H9 (cell line): ENCODE data around the gene SUCLG1. TPM values are rescaled to one million over a fixed set of nuclear protein-coding genes. Genes with fewer than 3 reads are reported as not detected.

Source experiments
- DNase-seq: peaks from one replicate; pipeline ENCODE4 v3.0.0-alpha.2; 2017
- H2AFZ ChIP-seq: one replicate; pipeline ENCODE4 v1.6.1; 2013; ENCODE audit warnings: mild to moderate bottlenecking, low read length, control low read depth, moderate library complexity
- H2AK5ac ChIP-seq: 2 replicates; pipeline ENCODE4 v1.6.1; 2013; ENCODE audit warnings: low read length, control low read depth, mixed read lengths; ENCODE audit not compliant: insufficient read length
- H2BK120ac ChIP-seq: one replicate; pipeline ENCODE4 v1.6.1; 2013; ENCODE audit warnings: low read depth, mild to moderate bottlenecking, low read length, control low read depth, inconsistent platforms; ENCODE audit not compliant: poor library complexity, severe bottlenecking
- H2BK12ac ChIP-seq: 2 replicates; pipeline ENCODE4 v1.6.1; 2013; ENCODE audit warnings: low read length, control low read depth, mixed read lengths, low read depth; ENCODE audit not compliant: insufficient read length
- H2BK15ac ChIP-seq: 2 replicates; pipeline ENCODE4 v1.6.1; 2013; ENCODE audit warnings: low read depth, low read length, control low read depth
- H2BK20ac ChIP-seq: one replicate; pipeline ENCODE4 v1.6.1; 2013; ENCODE audit warnings: low read depth, mild to moderate bottlenecking, low read length, control low read depth, inconsistent platforms; ENCODE audit not compliant: poor library complexity, severe bottlenecking
- H2BK5ac ChIP-seq: 2 replicates; pipeline ENCODE4 v1.6.1; 2013; ENCODE audit warnings: low read length, control low read depth, mixed read lengths; ENCODE audit not compliant: insufficient read length
- H3K14ac ChIP-seq: 2 replicates; pipeline ENCODE4 v1.6.1; 2013; ENCODE audit warnings: low read length, control low read depth; ENCODE audit not compliant: insufficient read depth
- H3K18ac ChIP-seq: 2 replicates; pipeline ENCODE4 v1.6.1; 2013; ENCODE audit warnings: low read depth, mild to moderate bottlenecking, mixed read lengths, low read length, control low read depth; ENCODE audit not compliant: insufficient read length
- H3K23ac ChIP-seq: 2 replicates; pipeline ENCODE4 v1.6.1; 2013; ENCODE audit warnings: low read length, control low read depth, mixed read lengths, low read depth; ENCODE audit not compliant: insufficient read length
- H3K23me2 ChIP-seq: 2 replicates; pipeline ENCODE4 v1.6.1; 2013; ENCODE audit warnings: low read depth, mild to moderate bottlenecking, mixed read lengths, low read length, control low read depth; ENCODE audit not compliant: insufficient read length, poor library complexity, severe bottlenecking
- H3K27ac ChIP-seq: 2 replicates; pipeline ENCODE4 v1.5.1; 2013; ENCODE audit warnings: low read length, control low read depth, mixed read lengths, low read depth; ENCODE audit not compliant: insufficient read length
- H3K27me3 ChIP-seq: 2 replicates; pipeline ENCODE4 v1.6.1; 2013; ENCODE audit warnings: low read length, control low read depth, inconsistent platforms; ENCODE audit not compliant: insufficient read depth
- H3K4ac ChIP-seq: 2 replicates; pipeline ENCODE4 v1.6.1; 2013; ENCODE audit warnings: low read depth, mild to moderate bottlenecking, control low read depth, inconsistent platforms, low read length, moderate library complexity
- H3K4me1 ChIP-seq: 2 replicates; pipeline ENCODE4 v1.6.1; 2013; ENCODE audit warnings: low read length, control low read depth, inconsistent platforms; ENCODE audit not compliant: insufficient read depth
- H3K4me2 ChIP-seq: 2 replicates; pipeline ENCODE4 v1.6.1; 2013; ENCODE audit warnings: low read length, control low read depth, mixed read lengths; ENCODE audit not compliant: insufficient read length, insufficient read depth
- H3K56ac ChIP-seq: 2 replicates; pipeline ENCODE4 v1.6.1; 2013; ENCODE audit warnings: low read depth, mild to moderate bottlenecking, mixed read lengths, low read length, control low read depth; ENCODE audit not compliant: insufficient read length
- H3K79me1 ChIP-seq: 2 replicates; pipeline ENCODE4 v1.6.1; 2013; ENCODE audit warnings: low read depth, mild to moderate bottlenecking, moderate library complexity, low read length, control low read depth, inconsistent platforms; ENCODE audit not compliant: insufficient read depth, poor library complexity, severe bottlenecking
- H3K79me2 ChIP-seq: 2 replicates; pipeline ENCODE4 v1.6.1; 2013; ENCODE audit warnings: low read length, control low read depth, inconsistent platforms; ENCODE audit not compliant: insufficient read depth
- H3K9ac ChIP-seq: 2 replicates; pipeline ENCODE4 v1.6.1; 2013; ENCODE audit warnings: low read length, control low read depth, mixed read lengths; ENCODE audit not compliant: insufficient read length; ENCODE audit errors: extremely low read depth
- H3K9me3 ChIP-seq: one replicate; pipeline ENCODE4 v1.6.1; 2013; ENCODE audit warnings: low read depth, low read length, inconsistent platforms; ENCODE audit not compliant: control insufficient read depth
- H3T11ph ChIP-seq: one replicate; pipeline ENCODE4 v1.6.1; 2013; ENCODE audit warnings: mild to moderate bottlenecking, low read length, control low read depth, inconsistent platforms
- H4K20me1 ChIP-seq: one replicate; pipeline ENCODE4 v1.6.1; 2013; ENCODE audit not compliant: control insufficient read depth, insufficient read length, insufficient read depth
- H4K5ac ChIP-seq: 2 replicates; pipeline ENCODE4 v1.6.1; 2013; ENCODE audit warnings: low read depth, mild to moderate bottlenecking, mixed read lengths, low read length, control low read depth; ENCODE audit not compliant: insufficient read length
- H4K8ac ChIP-seq: replicated peaks from 2 replicates; pipeline ENCODE4 v1.6.1; 2013; ENCODE audit warnings: low read length, control low read depth, mixed read lengths, low read depth; ENCODE audit not compliant: insufficient read length
- H4K91ac ChIP-seq: 2 replicates; pipeline ENCODE4 v1.6.1; 2013; ENCODE audit warnings: low read depth, mild to moderate bottlenecking, moderate library complexity, mixed read lengths, low read length, control low read depth; ENCODE audit not compliant: insufficient read length
- H3K27ac Mint-ChIP-seq, 3 experiments: 2 replicates in 2 of 3; 3 replicates in 1 of 3; pipeline ENCODE4 v1.8.0; 2020 to 2021; ENCODE audit warnings: mixed read lengths in 3 of 3, mild to moderate bottlenecking in 1 of 3, moderate library complexity in 1 of 3
- H3K27me3 Mint-ChIP-seq: 2 replicates; pipeline ENCODE4 v1.8.0; 2021; ENCODE audit warnings: low read depth, mild to moderate bottlenecking, moderate library complexity, mixed read lengths
- H3K36me3 Mint-ChIP-seq, 3 experiments: 2 replicates in 2 of 3; 3 replicates in 1 of 3; pipeline ENCODE4 v1.8.0; 2020 to 2021; ENCODE audit warnings: low read depth in 3 of 3, mixed read lengths in 3 of 3; ENCODE audit not compliant: insufficient read depth in 1 of 3
- H3K4me1 Mint-ChIP-seq, 2 experiments: 2 replicates each; pipeline ENCODE4 v1.8.0; 2020; ENCODE audit warnings: mixed read lengths in 2 of 2
- H3K4me3 Mint-ChIP-seq, 2 experiments: 2 replicates in 1 of 2; 3 replicates in 1 of 2; pipeline ENCODE4 v1.8.0; 2020 to 2021; ENCODE audit warnings: mild to moderate bottlenecking in 2 of 2, mixed read lengths in 2 of 2, moderate library complexity in 1 of 2
- H3K9me3 Mint-ChIP-seq, 2 experiments: 2 replicates in 1 of 2; 3 replicates in 1 of 2; pipeline ENCODE4 v1.8.0; 2020; ENCODE audit warnings: mild to moderate bottlenecking in 2 of 2, mixed read lengths in 2 of 2, moderate library complexity in 1 of 2
- WGBS: extraction: QIAGEN DNeasy Blood & Tissue Kit; methylation state at CpG from one replicate; pipeline ENCODE4 v1.1.7; 2013; ENCODE audit warnings: missing lambda C conversion rate, low lambda C conversion rate, mixed read lengths; ENCODE audit not compliant: insufficient read length; ENCODE audit errors: extremely low coverage; 5-methylcytosine and 5-hydroxymethylcytosine counted together
- total RNA-seq: library from RNA; stranded (reverse); gene quantifications from 2 replicates; pipeline ENCODE4 v1.2.1, GENCODE V29; 2021
- TF ChIP-seq, protein P1 (sequence below): fragments of 200-600 bp; sonication (generic); conservative IDR thresholded peaks from 3 replicates; pipeline ENCODE4 v1.8.0; 2021; ENCODE audit warnings: antibody characterized with exemption, mild to moderate bottlenecking

SUCLG1 gene
- total RNA-seq, 1 experiment from 2014 or later, result 40.0 TPM

DNA sequence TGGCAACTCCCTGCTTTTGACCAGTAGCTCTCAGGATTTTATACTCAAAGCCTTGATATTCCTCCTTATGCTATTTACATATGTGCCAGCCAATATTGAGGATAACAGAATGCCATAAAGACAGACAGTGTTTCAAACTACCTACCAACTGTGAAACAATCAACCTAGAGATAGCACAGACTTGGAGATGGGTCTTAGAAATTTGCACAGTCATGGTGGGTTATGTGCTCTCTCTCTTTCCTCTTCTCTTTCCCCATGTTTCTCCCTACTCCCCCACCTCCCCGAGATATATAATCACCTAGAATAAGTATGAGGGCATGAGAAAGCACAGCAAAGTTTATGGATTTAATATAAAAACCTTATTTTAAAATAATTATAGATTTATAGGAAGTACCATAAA is 24.2 kb upstream of the SUCLG1 start:
- WGBS, result no CpG with 5 or more reads among the region's 1 CpG
- Histone ChIP-seq H3K4me2 (no peak overlapping the region), H3K9ac (no peak overlapping the region), H3K23ac (no peak overlapping the region), H2BK120ac (no peak overlapping the region), H2BK12ac (no peak overlapping the region), H3K18ac (no peak overlapping the region), H4K20me1 (no peaks in the 10 kb centered on the region), H2BK5ac (no peak overlapping the region), H3K9me3 (no peaks in the 10 kb centered on the region), H3K79me1 (no peaks in the 10 kb centered on the region), H3K56ac (no peak overlapping the region), H4K91ac (no peak overlapping the region), H3K4ac (no peak overlapping the region), H3K23me2 (no peaks in the 10 kb centered on the region), H4K8ac (no peak overlapping the region), H2BK20ac (no peak overlapping the region), H3K27ac (no peak overlapping the region), H2AK5ac (no peak overlapping the region), H4K5ac (no peak overlapping the region), H3K4me1 (no peaks in the 10 kb centered on the region), H3K79me2 (no peaks in the 10 kb centered on the region), H3T11ph (no peak overlapping the region), H3K27me3 (no peaks in the 10 kb centered on the region), H2AFZ (no peak overlapping the region), H3K14ac (no peak overlapping the region), H2BK15ac (no peak overlapping the region)
- H3K9me3 Mint-ChIP-seq, result peaks cover 3% of the 10 kb centered on the region in 2 experiments; a peak in 4 of 5 replicates
- DNase-seq, result no peak
- H3K27ac Mint-ChIP-seq, result no peak overlapping the region
- no peak overlapping the region for H3K4me3 Mint-ChIP-seq
- no peaks in the 10 kb centered on the region; the same call in 1 of the 2 replicates for H3K27me3 Mint-ChIP-seq
- peaks cover 0 to under 1% (median 0%) of the 10 kb centered on the region in 3 experiments; a peak in 2 of 7 replicates for H3K36me3 Mint-ChIP-seq
- no peaks in the 10 kb centered on the region for H3K4me1 Mint-ChIP-seq
- TF ChIP-seq, protein P1, sequence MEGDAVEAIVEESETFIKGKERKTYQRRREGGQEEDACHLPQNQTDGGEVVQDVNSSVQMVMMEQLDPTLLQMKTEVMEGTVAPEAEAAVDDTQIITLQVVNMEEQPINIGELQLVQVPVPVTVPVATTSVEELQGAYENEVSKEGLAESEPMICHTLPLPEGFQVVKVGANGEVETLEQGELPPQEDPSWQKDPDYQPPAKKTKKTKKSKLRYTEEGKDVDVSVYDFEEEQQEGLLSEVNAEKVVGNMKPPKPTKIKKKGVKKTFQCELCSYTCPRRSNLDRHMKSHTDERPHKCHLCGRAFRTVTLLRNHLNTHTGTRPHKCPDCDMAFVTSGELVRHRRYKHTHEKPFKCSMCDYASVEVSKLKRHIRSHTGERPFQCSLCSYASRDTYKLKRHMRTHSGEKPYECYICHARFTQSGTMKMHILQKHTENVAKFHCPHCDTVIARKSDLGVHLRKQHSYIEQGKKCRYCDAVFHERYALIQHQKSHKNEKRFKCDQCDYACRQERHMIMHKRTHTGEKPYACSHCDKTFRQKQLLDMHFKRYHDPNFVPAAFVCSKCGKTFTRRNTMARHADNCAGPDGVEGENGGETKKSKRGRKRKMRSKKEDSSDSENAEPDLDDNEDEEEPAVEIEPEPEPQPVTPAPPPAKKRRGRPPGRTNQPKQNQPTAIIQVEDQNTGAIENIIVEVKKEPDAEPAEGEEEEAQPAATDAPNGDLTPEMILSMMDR, result no peak
